IPS-20b (cell line): Measurements from ENCODE around the gene METTL21A.

ENCODE experiments used
- H3K27ac ChIP-seq: one replicate; pipeline ENCODE4 v1.5.1; 2013; ENCODE audit warnings: low read length
- H3K27me3 ChIP-seq: 2 replicates; pipeline ENCODE4 v1.6.1; 2013; ENCODE audit warnings: mild to moderate bottlenecking, low read length, inconsistent platforms; ENCODE audit not compliant: insufficient read depth
- H3K36me3 ChIP-seq: 2 replicates; pipeline ENCODE4 v1.6.1; 2013; ENCODE audit warnings: low read depth, mild to moderate bottlenecking, inconsistent platforms, low read length, moderate library complexity; ENCODE audit not compliant: insufficient read depth
- H3K4me1 ChIP-seq: 2 replicates; pipeline ENCODE4 v1.6.1; 2013; ENCODE audit warnings: mild to moderate bottlenecking, control low read depth, inconsistent platforms, low read length, moderate library complexity; ENCODE audit not compliant: insufficient read depth
- H3K4me3 ChIP-seq: 2 replicates; pipeline ENCODE4 v1.5.1; 2013; ENCODE audit warnings: mild to moderate bottlenecking, low read length, inconsistent platforms
- H3K9ac ChIP-seq: 2 replicates; pipeline ENCODE4 v1.6.1; 2013; ENCODE audit warnings: low read depth, mild to moderate bottlenecking, inconsistent platforms, low read length, moderate library complexity
- H3K9me3 ChIP-seq: 2 replicates; pipeline ENCODE4 v1.6.1; 2013; ENCODE audit warnings: mild to moderate bottlenecking, low read depth, low read length, inconsistent platforms; ENCODE audit not compliant: insufficient read depth

The METTL21A gene

GRCh38 chr2:207619764-207620203 lies 5.4 kb downstream of the METTL21A start:
- H3K4me3 ChIP-seq, result no peak overlapping the region
- no peak overlapping the region for H3K9ac ChIP-seq
- H3K27ac ChIP-seq, result no peak overlapping the region
- peaks cover 81% of the 10 kb centered on the region for H3K36me3 ChIP-seq
- no peaks in the 10 kb centered on the region for H3K9me3 ChIP-seq
- H3K4me1 ChIP-seq, result peaks cover 11% of the 10 kb centered on the region
- H3K27me3 ChIP-seq, result no peaks in the 10 kb centered on the region

- H3K4me1 ChIP-seq, result peaks cover 5% of the 10 kb centered on the region; the same call in 1 of the 2 replicates
- H3K27me3 ChIP-seq, result no peaks in the 10 kb centered on the region
- H3K9ac ChIP-seq, result no peak overlapping the region
- H3K4me3 ChIP-seq, result no peak overlapping the region
- H3K36me3 ChIP-seq, result peaks cover 91% of the 10 kb centered on the region
- H3K9me3 ChIP-seq, result no peaks in the 10 kb centered on the region
- H3K27ac ChIP-seq, result no peak overlapping the region
These were observed 8.1 kb downstream of the METTL21A start for GRCh38 chr2:207617011-207617671.

GRCh38 chr2:207616185-207616584 lies 9.0 kb downstream of the METTL21A start:
- no peaks in the 10 kb centered on the region for H3K27me3 ChIP-seq
- no peak overlapping the region for H3K9ac ChIP-seq
- H3K36me3 ChIP-seq, result peaks cover 81% of the 10 kb centered on the region
- H3K9me3 ChIP-seq, result no peaks in the 10 kb centered on the region
- H3K4me1 ChIP-seq, result peaks cover 5% of the 10 kb centered on the region; the same call in 1 of the 2 replicates
- no peak overlapping the region for H3K4me3 ChIP-seq
- H3K27ac ChIP-seq, result no peak overlapping the region

GRCh38 chr2:207614824-207615223 lies 10.4 kb downstream of the METTL21A start:
- H3K4me3 ChIP-seq, result no peak overlapping the region
- H3K36me3 ChIP-seq, result peaks cover 70% of the 10 kb centered on the region
- no peak overlapping the region for H3K9ac ChIP-seq
- peaks cover 5% of the 10 kb centered on the region; the same call in 1 of the 2 replicates for H3K4me1 ChIP-seq
- no peaks in the 10 kb centered on the region for H3K9me3 ChIP-seq
- H3K27ac ChIP-seq, result no peak overlapping the region
- H3K27me3 ChIP-seq, result no peaks in the 10 kb centered on the region

GRCh38 chr2:207612714-207613113 lies 12.5 kb downstream of the METTL21A start:
- Histone ChIP-seq H3K4me1 (peaks cover 5% of the 10 kb centered on the region; the same call in 1 of the 2 replicates), H3K27me3 (no peaks in the 10 kb centered on the region), H3K9me3 (no peaks in the 10 kb centered on the region), H3K27ac (no peak overlapping the region), H3K9ac (no peak overlapping the region), H3K4me3 (no peak overlapping the region), H3K36me3 (peaks cover 59% of the 10 kb centered on the region)

DNA sequence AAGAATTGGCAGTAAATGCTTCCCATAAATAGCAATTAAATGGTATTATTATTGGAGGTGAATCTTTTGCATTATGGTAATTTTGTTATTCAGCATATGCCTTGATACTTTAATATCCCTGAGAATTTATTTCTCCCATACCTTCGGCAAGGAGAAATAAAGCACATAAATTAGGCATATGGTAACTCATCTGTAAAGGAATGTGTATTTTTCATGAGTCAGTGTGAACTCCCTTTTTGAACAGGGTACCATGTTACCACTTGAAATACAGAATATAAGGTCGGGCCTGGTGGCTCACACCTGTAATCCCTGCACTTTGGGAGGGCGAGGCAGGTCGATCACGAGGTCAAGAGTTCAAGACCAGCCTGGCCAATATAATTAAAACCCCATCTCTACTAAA lies 18.4 kb downstream of the METTL21A start:
- peaks cover 13% of the 10 kb centered on the region for H3K36me3 ChIP-seq
- no peaks in the 10 kb centered on the region for H3K27me3 ChIP-seq
- no peak overlapping the region for H3K27ac ChIP-seq
- no peak overlapping the region for H3K4me3 ChIP-seq
- H3K4me1 ChIP-seq, result no peaks in the 10 kb centered on the region
- no peaks in the 10 kb centered on the region for H3K9me3 ChIP-seq
- no peak overlapping the region for H3K9ac ChIP-seq

DNA sequence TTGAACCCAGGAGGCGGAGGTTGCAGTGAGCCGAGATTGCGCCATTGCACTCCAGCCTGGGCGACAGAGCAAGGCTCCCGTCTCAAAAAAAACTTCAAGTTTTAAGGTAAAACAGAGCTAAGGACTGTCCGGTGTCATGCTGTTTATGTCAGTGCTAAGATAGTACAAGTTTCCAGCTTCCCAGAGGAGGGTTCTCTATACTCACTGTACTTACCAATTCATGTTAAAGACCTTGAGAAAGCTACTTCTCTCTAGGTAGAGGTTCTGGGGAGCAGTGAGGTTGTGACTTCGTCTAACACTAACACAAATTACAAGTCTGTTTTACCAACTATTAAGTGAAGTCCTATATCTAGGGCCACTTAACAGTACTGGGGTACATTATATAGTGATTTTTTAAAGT lies 18.8 kb downstream of the METTL21A start:
- peaks cover 16% of the 10 kb centered on the region for H3K36me3 ChIP-seq
- H3K9ac ChIP-seq, result no peak overlapping the region
- H3K4me1 ChIP-seq, result no peaks in the 10 kb centered on the region
- H3K4me3 ChIP-seq, result no peak overlapping the region
- no peak overlapping the region for H3K27ac ChIP-seq
- no peaks in the 10 kb centered on the region for H3K27me3 ChIP-seq
- H3K9me3 ChIP-seq, result no peaks in the 10 kb centered on the region

DNA sequence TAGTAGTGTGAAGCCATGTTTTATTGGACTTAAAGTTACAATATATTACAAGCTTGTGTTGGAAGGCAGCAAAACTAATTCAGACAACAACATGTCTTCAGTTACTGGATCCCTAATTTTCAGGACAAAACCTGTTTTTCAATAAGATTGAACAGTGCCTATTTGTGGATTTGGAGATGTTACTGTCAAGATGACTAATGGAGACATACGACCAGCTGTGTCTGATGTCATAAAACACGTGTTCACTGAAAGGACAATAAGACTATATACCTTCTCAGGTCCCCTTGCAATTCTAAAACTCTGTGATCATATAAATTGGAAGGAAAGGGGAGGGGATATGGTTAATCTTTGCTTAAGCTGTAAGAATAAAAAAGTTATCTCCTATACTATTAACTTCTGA lies 21.7 kb downstream of the METTL21A start:
- no peaks in the 10 kb centered on the region for H3K9me3 ChIP-seq
- no peak overlapping the region for H3K4me3 ChIP-seq
- no peak overlapping the region for H3K27ac ChIP-seq
- no peaks in the 10 kb centered on the region for H3K27me3 ChIP-seq
- no peaks in the 10 kb centered on the region for H3K4me1 ChIP-seq
- H3K36me3 ChIP-seq, result peaks cover 18% of the 10 kb centered on the region; the same call in 1 of the 2 replicates
- no peak overlapping the region for H3K9ac ChIP-seq

DNA sequence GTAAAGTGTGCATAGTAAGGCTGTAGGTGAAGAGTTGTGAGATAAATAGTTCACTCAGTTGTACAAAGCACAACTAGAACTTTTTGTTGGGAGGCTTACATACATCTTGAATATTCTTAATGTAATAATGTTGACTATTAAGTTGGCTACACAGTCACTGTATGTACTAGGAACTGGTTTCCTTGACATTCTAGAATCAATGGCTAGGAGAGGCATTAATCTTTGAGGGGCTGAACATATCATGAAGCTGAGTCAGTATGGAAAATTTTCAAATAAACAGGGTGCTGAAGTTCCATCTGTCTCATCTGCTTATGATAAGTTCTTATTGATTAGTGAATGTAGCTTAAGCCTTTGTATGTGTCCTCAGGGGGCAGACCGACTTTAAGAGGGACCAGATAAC lies 23.4 kb downstream of the METTL21A start:
- Histone ChIP-seq H3K4me3 (no peak overlapping the region), H3K36me3 (peaks cover 34% of the 10 kb centered on the region), H3K9ac (no peak overlapping the region), H3K4me1 (no peaks in the 10 kb centered on the region), H3K27me3 (no peaks in the 10 kb centered on the region), H3K9me3 (no peaks in the 10 kb centered on the region), H3K27ac (no peak overlapping the region)

GRCh38 chr2:207600231-207600630 lies 25.0 kb downstream of the METTL21A start:
- H3K9me3 ChIP-seq, result no peaks in the 10 kb centered on the region
- no peak overlapping the region for H3K9ac ChIP-seq
- H3K27me3 ChIP-seq, result no peaks in the 10 kb centered on the region
- H3K4me1 ChIP-seq, result no peaks in the 10 kb centered on the region
- H3K27ac ChIP-seq, result no peak overlapping the region
- no peak overlapping the region for H3K4me3 ChIP-seq
- peaks cover 50% of the 10 kb centered on the region for H3K36me3 ChIP-seq

DNA sequence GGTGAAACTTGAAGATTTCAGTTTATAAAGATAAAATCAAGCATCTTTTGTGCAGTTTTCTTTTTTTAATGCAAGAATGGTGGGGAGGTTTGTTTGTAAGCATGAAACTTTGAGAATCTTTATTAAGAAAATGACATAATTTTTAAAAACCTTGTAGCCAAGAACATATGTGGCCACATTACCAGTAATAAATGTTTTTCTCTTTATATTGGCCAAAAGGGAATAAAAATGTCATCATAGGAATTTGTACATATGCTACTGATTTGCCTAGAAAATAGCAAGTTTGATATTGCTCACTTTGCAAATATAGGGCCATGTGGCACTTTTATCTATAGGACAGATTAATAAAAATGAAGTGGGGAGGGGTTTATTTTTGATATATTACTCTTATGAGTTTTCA lies 25.6 kb downstream of the METTL21A start:
- peaks cover 46% of the 10 kb centered on the region for H3K36me3 ChIP-seq
- H3K4me3 ChIP-seq, result no peak overlapping the region
- no peak overlapping the region for H3K27ac ChIP-seq

GRCh38 chr2:207594731-207595130 lies 30.5 kb downstream of the METTL21A start:
- Histone ChIP-seq H3K9ac (no peak overlapping the region), H3K36me3 (peaks cover 85% of the 10 kb centered on the region), H3K27me3 (no peaks in the 10 kb centered on the region), H3K9me3 (no peaks in the 10 kb centered on the region), H3K27ac (no peak overlapping the region), H3K4me1 (no peaks in the 10 kb centered on the region), H3K4me3 (no peak overlapping the region)

More for the DNA sequence above, 25.6 kb downstream of the METTL21A start:
- H3K9ac ChIP-seq, result no peak overlapping the region
- H3K9me3 ChIP-seq, result no peaks in the 10 kb centered on the region
- no peaks in the 10 kb centered on the region for H3K27me3 ChIP-seq
- no peaks in the 10 kb centered on the region for H3K4me1 ChIP-seq
